Hematopoietic multipotent progenitor cell treated with erythropoietin and hydrocortisone succinate and interleukin-3 and kit ligand, for 8 days (in vitro differentiated cells): ENCODE results near the gene FCAMR.

ENCODE experiments used
- DNase-seq: peaks from one replicate; pipeline ENCODE4 v3.0.0-alpha.2; 2015

The FCAMR gene

GRCh38 chr1:206998816-206999215, 28.6 kb upstream of the FCAMR start:
- no peak for DNase-seq

- DNase-seq, result no peak
Observed at GRCh38 chr1:206992790-206993189, 22.5 kb upstream of the FCAMR start.

- no peak for DNase-seq
Observed at GRCh38 chr1:206987873-206988272, 17.6 kb upstream of the FCAMR start.

GRCh38 chr1:206986885-206987284, 16.6 kb upstream of the FCAMR start:
- DNase-seq, result no peak

- no peak for DNase-seq
Observed at GRCh38 chr1:206986402-206986801, 16.1 kb upstream of the FCAMR start.

GRCh38 chr1:206985162-206985749, 15.0 kb upstream of the FCAMR start:
- no peak for DNase-seq

GRCh38 chr1:206982216-206982615, 12.0 kb upstream of the FCAMR start:
- DNase-seq, result peak; percentile 76

- DNase-seq, result peak; percentile 23
Observed at GRCh38 chr1:206979379-206980043, 9.3 kb upstream of the FCAMR start.

- DNase-seq, result no peak
Observed at GRCh38 chr1:206978259-206978658, 8.0 kb upstream of the FCAMR start.

- peak; percentile 21 for DNase-seq
Observed at GRCh38 chr1:206975306-206975705, 5.0 kb upstream of the FCAMR start.

GRCh38 chr1:206974140-206974539, 3.9 kb upstream of the FCAMR start:
- no peak for DNase-seq

GRCh38 chr1:206972728-206973127, 2.5 kb upstream of the FCAMR start:
- no peak for DNase-seq

- DNase-seq, result no peak
Observed at GRCh38 chr1:206971029-206971655, 882 bp upstream of the FCAMR start.

- DNase-seq, result no peak
Observed at GRCh38 chr1:206969090-206969489, 1.2 kb downstream of the FCAMR start.

- DNase-seq, result no peak
Observed at GRCh38 chr1:206967096-206967849, 3.0 kb downstream of the FCAMR start.

- DNase-seq, result no peak
Observed at GRCh38 chr1:206965781-206966180, 4.5 kb downstream of the FCAMR start.

GRCh38 chr1:206963740-206964139, 6.5 kb downstream of the FCAMR start:
- DNase-seq, result no peak

- no peak for DNase-seq
Observed at GRCh38 chr1:206963119-206963712, 7.0 kb downstream of the FCAMR start.

- DNase-seq, result no peak
Observed at GRCh38 chr1:206962272-206962671, 8.0 kb downstream of the FCAMR start.

- no peak for DNase-seq
Observed at GRCh38 chr1:206961668-206962067, 8.6 kb downstream of the FCAMR start.

GRCh38 chr1:206960676-206961386, 9.4 kb downstream of the FCAMR start:
- no peak for DNase-seq

- DNase-seq, result no peak
Observed at GRCh38 chr1:206958144-206958543, 12.1 kb downstream of the FCAMR start.

- DNase-seq, result no peak
Observed at GRCh38 chr1:206957639-206958038, 12.6 kb downstream of the FCAMR start.
